Parathyroid adenoma (tissue), 2 donors: ENCODE data around the gene KANSL1.

ENCODE experiments used
- H2AFZ ChIP-seq: fragments of 300-600 bp; sonication (generic); one replicate; pipeline ENCODE4 v1.7.0; 2017; ENCODE audit warnings: antibody characterized with exemption, mild to moderate bottlenecking
- H3K27ac ChIP-seq: fragments of 300-600 bp; sonication (generic); one replicate; pipeline ENCODE4 v1.7.0; 2017
- H3K27me3 ChIP-seq: fragments of 300-600 bp; sonication (generic); one replicate; pipeline ENCODE4 v1.7.0; 2017; ENCODE audit warnings: low read length; ENCODE audit not compliant: control insufficient read depth, insufficient read depth
- H3K36me3 ChIP-seq: fragments of 300-600 bp; sonication (generic); one replicate; pipeline ENCODE4 v1.7.0; 2017; ENCODE audit warnings: low read length; ENCODE audit not compliant: control insufficient read depth, insufficient read depth
- H3K4me1 ChIP-seq: fragments of 300-600 bp; sonication (generic); one replicate; pipeline ENCODE4 v1.7.0; 2017; ENCODE audit warnings: control low read depth
- H3K4me2 ChIP-seq: fragments of 300-600 bp; sonication (generic); one replicate; pipeline ENCODE4 v1.7.0; 2017; ENCODE audit warnings: low read length
- H3K4me3 ChIP-seq: fragments of 300-600 bp; sonication (generic); one replicate; pipeline ENCODE4 v1.7.0; 2017; ENCODE audit warnings: low read depth, low read length
- H3K79me2 ChIP-seq: fragments of 300-600 bp; sonication (generic); one replicate; pipeline ENCODE4 v1.7.0; 2017; ENCODE audit warnings: control low read depth
- H3K9ac ChIP-seq: fragments of 300-600 bp; sonication (generic); one replicate; pipeline ENCODE4 v1.7.0; 2017; ENCODE audit warnings: mild to moderate bottlenecking
- H3K9me3 ChIP-seq: fragments of 300-600 bp; sonication (generic); one replicate; pipeline ENCODE4 v1.7.0; 2017; ENCODE audit warnings: low read length; ENCODE audit not compliant: control insufficient read depth
- TF ChIP-seq, protein P1 (sequence below): fragments of 300-600 bp; sonication (generic); IDR thresholded peaks from one replicate; pipeline ENCODE4 v1.7.0; 2017; ENCODE audit warnings: antibody characterized with exemption, mild to moderate bottlenecking
- donor health status: primary hyperparathyroidism.

KANSL1 gene

DNA sequence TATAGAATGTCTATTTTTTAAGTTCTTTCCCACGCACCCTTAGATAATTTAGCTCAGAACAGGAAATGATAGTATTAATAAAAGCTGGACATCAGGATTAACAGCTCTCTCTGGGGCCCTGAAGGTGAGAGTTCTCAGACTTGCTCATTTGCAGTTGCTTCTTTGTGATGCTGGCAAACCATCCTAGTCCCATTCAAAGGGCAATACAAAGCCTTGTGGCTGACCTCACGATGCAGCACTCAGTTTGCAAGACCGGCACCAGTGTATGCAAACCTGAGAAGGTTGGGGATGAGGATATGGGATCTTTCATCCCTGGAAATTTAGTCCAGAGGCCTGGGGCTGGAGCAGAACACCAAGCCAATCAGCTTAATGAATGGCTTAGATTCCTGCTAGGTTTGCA is 164.9 kb downstream of the KANSL1 start:
- Histone ChIP-seq H2AFZ (no peak overlapping the region), H3K9ac (no peak overlapping the region), H3K27me3 (no peaks in the 10 kb centered on the region), H3K27ac (no peak overlapping the region), H3K79me2 (no peaks in the 10 kb centered on the region), H3K9me3 (no peaks in the 10 kb centered on the region), H3K4me1 (peaks cover 6% of the 10 kb centered on the region), H3K36me3 (no peaks in the 10 kb centered on the region), H3K4me3 (no peak overlapping the region), H3K4me2 (no peak overlapping the region)
- TF ChIP-seq, protein P1, sequence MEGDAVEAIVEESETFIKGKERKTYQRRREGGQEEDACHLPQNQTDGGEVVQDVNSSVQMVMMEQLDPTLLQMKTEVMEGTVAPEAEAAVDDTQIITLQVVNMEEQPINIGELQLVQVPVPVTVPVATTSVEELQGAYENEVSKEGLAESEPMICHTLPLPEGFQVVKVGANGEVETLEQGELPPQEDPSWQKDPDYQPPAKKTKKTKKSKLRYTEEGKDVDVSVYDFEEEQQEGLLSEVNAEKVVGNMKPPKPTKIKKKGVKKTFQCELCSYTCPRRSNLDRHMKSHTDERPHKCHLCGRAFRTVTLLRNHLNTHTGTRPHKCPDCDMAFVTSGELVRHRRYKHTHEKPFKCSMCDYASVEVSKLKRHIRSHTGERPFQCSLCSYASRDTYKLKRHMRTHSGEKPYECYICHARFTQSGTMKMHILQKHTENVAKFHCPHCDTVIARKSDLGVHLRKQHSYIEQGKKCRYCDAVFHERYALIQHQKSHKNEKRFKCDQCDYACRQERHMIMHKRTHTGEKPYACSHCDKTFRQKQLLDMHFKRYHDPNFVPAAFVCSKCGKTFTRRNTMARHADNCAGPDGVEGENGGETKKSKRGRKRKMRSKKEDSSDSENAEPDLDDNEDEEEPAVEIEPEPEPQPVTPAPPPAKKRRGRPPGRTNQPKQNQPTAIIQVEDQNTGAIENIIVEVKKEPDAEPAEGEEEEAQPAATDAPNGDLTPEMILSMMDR: no peak

DNA sequence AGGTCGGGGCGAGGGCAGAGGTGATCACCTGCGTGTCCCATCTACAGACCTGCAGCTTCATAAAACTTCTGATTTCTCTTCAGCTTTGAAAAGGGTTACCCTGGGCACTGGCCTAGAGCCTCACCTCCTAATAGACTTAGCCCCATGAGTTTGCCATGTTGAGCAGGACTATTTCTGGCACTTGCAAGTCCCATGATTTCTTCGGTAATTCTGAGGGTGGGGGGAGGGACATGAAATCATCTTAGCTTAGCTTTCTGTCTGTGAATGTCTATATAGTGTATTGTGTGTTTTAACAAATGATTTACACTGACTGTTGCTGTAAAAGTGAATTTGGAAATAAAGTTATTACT is 165.3 kb downstream of the KANSL1 start:
- Histone ChIP-seq H3K4me3 (no peak overlapping the region), H3K36me3 (no peaks in the 10 kb centered on the region), H3K4me2 (no peak overlapping the region), H2AFZ (no peak overlapping the region), H3K79me2 (no peaks in the 10 kb centered on the region), H3K4me1 (peaks cover 6% of the 10 kb centered on the region), H3K9ac (no peak overlapping the region), H3K9me3 (no peaks in the 10 kb centered on the region), H3K27ac (no peak overlapping the region), H3K27me3 (no peaks in the 10 kb centered on the region)
- TF ChIP-seq, protein P1: no peak

DNA sequence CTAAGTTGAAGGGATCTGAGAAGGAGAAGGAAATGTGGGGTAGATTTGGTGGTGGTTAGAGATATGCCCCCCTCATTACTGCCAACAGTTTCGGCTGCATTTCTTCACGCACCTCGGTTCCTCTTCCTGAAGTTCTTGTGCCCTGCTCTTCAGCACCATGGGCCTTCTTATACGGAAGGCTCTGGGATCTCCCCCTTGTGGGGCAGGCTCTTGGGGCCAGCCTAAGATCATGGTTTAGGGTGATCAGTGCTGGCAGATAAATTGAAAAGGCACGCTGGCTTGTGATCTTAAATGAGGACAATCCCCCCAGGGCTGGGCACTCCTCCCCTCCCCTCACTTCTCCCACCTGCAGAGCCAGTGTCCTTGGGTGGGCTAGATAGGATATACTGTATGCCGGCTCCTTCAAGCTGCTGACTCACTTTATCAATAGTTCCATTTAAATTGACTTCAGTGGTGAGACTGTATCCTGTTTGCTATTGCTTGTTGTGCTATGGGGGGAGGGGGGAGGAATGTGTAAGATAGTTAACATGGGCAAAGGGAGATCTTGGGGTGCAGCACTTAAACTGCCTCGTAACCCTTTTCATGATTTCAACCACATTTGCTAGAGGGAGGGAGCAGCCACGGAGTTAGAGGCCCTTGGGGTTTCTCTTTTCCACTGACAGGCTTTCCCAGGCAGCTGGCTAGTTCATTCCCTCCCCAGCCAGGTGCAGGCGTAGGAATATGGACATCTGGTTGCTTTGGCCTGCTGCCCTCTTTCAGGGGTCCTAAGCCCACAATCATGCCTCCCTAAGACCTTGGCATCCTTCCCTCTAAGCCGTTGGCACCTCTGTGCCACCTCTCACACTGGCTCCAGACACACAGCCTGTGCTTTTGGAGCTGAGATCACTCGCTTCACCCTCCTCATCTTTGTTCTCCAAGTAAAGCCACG is 165.9 kb downstream of the KANSL1 start:
- Histone ChIP-seq H3K27me3 (no peaks in the 10 kb centered on the region), H2AFZ (no peak overlapping the region), H3K9me3 (no peaks in the 10 kb centered on the region), H3K79me2 (no peaks in the 10 kb centered on the region), H3K36me3 (no peaks in the 10 kb centered on the region), H3K4me3 (no peak overlapping the region), H3K9ac (no peak overlapping the region), H3K4me1 (peaks cover 6% of the 10 kb centered on the region), H3K4me2 (no peak overlapping the region), H3K27ac (no peak overlapping the region)
- TF ChIP-seq, protein P1: no peak

DNA sequence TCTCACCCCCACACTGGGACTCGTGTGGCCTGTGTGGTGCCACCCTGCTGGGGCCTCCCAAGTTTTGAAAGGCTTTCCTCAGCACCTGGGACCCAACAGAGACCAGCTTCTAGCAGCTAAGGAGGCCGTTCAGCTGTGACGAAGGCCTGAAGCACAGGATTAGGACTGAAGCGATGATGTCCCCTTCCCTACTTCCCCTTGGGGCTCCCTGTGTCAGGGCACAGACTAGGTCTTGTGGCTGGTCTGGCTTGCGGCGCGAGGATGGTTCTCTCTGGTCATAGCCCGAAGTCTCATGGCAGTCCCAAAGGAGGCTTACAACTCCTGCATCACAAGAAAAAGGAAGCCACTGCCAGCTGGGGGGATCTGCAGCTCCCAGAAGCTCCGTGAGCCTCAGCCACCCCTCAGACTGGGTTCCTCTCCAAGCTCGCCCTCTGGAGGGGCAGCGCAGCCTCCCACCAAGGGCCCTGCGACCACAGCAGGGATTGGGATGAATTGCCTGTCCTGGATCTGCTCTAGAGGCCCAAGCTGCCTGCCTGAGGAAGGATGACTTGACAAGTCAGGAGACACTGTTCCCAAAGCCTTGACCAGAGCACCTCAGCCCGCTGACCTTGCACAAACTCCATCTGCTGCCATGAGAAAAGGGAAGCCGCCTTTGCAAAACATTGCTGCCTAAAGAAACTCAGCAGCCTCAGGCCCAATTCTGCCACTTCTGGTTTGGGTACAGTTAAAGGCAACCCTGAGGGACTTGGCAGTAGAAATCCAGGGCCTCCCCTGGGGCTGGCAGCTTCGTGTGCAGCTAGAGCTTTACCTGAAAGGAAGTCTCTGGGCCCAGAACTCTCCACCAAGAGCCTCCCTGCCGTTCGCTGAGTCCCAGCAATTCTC is 166.8 kb downstream of the KANSL1 start:
- Histone ChIP-seq H3K9ac (no peak overlapping the region), H3K79me2 (no peaks in the 10 kb centered on the region), H3K36me3 (no peaks in the 10 kb centered on the region), H3K9me3 (no peaks in the 10 kb centered on the region), H3K4me1 (peaks cover 6% of the 10 kb centered on the region), H3K4me3 (no peak overlapping the region), H3K27me3 (no peaks in the 10 kb centered on the region), H2AFZ (no peak overlapping the region), H3K27ac (no peak overlapping the region), H3K4me2 (no peak overlapping the region)
- TF ChIP-seq, protein P1: no peak
